Rectal smooth muscle tissue (tissue), 1 donor: Measurements from ENCODE around the gene NOVA1.

Source experiments
- H3K27ac ChIP-seq: one replicate; pipeline ENCODE4 v1.7.0; 2013; ENCODE audit warnings: low read depth, low read length, inconsistent platforms
- H3K27me3 ChIP-seq: one replicate; pipeline ENCODE4 v1.7.0; 2013; ENCODE audit warnings: low read length; ENCODE audit not compliant: control insufficient read depth, insufficient read depth
- H3K36me3 ChIP-seq: one replicate; pipeline ENCODE4 v1.7.0; 2013; ENCODE audit warnings: low read length; ENCODE audit not compliant: control insufficient read depth, insufficient read depth
- H3K4me1 ChIP-seq: one replicate; pipeline ENCODE4 v1.7.0; 2013; ENCODE audit warnings: low read length; ENCODE audit not compliant: control insufficient read depth, insufficient read depth
- H3K4me3 ChIP-seq: one replicate; pipeline ENCODE4 v1.7.0; 2013; ENCODE audit warnings: low read length
- H3K9ac ChIP-seq: one replicate; pipeline ENCODE4 v1.7.0; 2013; ENCODE audit warnings: low read length

NOVA1 gene

DNA sequence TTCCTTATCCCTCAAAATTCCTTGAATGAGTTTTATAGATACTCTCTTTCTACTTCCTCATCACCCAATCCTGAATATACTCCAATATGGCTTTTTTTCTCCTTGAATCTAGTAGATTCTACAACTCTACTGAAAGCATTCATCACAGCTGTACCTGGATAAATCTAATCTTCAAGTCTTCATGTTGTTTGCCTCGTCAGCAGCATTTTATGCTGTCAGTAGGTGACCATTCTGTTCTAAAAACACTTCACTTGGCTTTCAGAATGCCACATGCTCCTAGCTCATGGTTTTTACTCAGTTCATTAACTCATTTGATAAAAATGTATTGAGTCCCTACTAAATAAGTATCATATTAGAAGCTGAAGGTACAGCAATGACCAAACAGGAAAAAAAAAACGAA lies 113.3 kb downstream of the NOVA1 start:
- Histone ChIP-seq H3K36me3 (no peaks in the 10 kb centered on the region), H3K4me3 (no peak overlapping the region), H3K9ac (no peak overlapping the region), H3K27me3 (no peaks in the 10 kb centered on the region), H3K4me1 (no peaks in the 10 kb centered on the region), H3K27ac (no peak overlapping the region)

DNA sequence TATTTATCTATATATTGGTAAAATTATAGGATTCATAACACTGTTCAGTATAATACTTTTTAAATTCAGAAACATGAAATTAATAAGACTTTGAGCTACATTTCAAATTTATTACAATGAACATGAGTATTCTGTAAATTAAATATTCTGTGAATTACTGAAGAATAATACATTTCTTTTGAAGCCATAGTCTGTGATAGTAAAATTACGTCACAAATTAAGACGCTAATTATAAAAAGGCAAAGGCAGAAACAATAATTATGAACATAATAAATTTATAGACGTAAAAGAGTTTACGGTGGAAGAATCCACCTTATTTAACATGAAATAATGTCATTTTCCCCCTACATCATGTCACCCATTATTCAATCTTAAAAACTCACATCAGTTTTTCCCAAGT lies 118.9 kb downstream of the NOVA1 start:
- Histone ChIP-seq H3K4me3 (no peak overlapping the region), H3K27ac (no peak overlapping the region), H3K27me3 (no peaks in the 10 kb centered on the region), H3K4me1 (no peaks in the 10 kb centered on the region), H3K36me3 (no peaks in the 10 kb centered on the region), H3K9ac (no peak overlapping the region)

DNA sequence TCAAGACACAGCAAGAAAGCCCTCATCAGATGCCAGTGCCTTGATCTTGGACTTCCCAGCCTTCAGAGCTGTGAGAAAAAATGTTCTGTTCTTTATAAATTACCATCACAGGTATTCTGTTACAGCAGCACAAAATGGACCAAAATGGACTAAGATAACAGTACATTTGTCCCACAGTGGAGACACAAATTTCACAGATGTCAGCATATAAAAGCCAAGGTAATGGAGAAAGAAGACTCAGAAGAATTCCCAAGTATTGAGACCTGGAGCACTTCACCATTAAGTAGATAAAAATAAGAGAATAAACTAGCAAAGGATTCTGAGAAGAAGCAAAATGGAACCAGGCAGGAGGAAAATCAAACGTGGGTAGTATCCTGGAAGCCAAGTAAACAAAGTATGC lies 131.0 kb downstream of the NOVA1 start:
- no peak overlapping the region for H3K9ac ChIP-seq
- no peak overlapping the region for H3K4me3 ChIP-seq
- no peak overlapping the region for H3K27ac ChIP-seq
- no peaks in the 10 kb centered on the region for H3K4me1 ChIP-seq
- H3K27me3 ChIP-seq, result no peaks in the 10 kb centered on the region
- H3K36me3 ChIP-seq, result no peaks in the 10 kb centered on the region

DNA sequence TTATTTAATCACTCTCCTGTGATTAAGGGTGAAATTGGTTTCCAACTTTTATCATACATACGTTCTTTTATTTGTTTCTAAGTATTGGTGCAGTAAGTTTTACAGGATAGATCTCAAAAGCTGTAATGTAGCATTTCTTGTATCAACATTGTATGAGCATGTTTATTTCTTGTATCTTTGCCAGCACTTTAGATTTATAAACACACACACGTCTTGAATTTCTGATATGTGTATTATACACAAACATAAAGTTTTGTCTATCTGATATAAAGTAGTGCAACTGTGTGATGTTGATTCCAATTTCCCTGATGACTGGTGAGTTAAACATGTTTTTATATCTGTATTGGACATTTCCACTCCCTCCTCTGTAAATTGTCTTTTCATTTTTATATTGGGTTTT lies 134.7 kb downstream of the NOVA1 start:
- Histone ChIP-seq H3K4me1 (no peaks in the 10 kb centered on the region), H3K36me3 (no peaks in the 10 kb centered on the region), H3K27me3 (no peaks in the 10 kb centered on the region), H3K27ac (no peak overlapping the region), H3K9ac (no peak overlapping the region), H3K4me3 (no peak overlapping the region)

DNA sequence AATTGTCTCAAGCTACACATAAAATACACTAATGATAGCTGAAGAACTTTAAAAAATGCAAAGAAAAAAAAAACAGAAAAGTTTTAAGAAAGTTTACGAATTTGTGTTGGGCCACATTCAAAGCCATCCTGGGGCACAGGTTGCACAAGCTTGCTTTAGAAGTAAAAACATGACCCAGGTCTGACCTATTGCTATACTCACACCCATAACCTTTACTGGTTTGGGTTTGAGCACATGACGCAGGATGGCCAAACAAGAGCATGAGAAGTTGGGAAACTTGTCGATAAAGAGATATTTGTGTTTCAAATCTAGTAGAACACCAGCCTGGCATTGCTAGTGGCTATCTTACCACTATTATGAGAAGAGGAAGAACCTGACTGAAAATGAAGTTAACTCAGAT lies 143.7 kb downstream of the NOVA1 start:
- Histone ChIP-seq H3K9ac (no peak overlapping the region), H3K27ac (no peak overlapping the region), H3K4me3 (no peak overlapping the region), H3K27me3 (no peaks in the 10 kb centered on the region), H3K36me3 (no peaks in the 10 kb centered on the region), H3K4me1 (no peaks in the 10 kb centered on the region)

DNA sequence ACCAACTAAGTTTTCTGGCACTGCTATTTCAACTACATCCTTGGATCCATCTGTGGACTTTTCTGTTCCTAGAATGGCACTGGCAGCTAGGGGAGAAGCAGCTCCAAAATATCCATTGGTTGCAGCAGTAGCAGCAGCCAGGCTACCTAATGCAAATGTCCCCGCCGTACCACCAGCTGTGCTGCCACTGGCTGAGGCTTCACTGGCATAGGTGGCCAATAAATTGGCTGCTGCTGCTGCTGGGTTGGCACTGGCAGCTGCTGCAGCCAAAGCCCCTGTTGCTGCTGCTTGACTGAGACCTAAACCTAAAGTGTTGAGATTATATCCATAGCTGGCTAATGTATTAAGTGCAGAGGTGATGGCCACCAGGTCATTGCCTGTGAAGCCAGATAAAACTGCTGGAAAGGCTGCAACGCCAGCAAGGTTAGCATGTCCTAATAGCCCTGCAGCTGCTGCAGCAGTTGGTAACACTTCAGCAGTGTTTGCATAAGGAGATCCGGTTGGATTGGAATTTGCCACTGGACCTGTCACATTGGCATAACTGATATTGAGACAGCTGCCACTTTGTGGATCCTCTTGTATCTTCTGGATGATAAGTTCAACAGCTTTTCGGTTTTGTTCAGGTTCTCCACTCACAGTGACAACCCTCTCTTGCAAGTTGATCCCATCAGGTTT lies 149.5 kb downstream of the NOVA1 start:
- Histone ChIP-seq H3K9ac (no peak overlapping the region), H3K27me3 (no peaks in the 10 kb centered on the region), H3K27ac (no peak overlapping the region), H3K36me3 (no peaks in the 10 kb centered on the region), H3K4me1 (no peaks in the 10 kb centered on the region), H3K4me3 (no peak overlapping the region)

DNA sequence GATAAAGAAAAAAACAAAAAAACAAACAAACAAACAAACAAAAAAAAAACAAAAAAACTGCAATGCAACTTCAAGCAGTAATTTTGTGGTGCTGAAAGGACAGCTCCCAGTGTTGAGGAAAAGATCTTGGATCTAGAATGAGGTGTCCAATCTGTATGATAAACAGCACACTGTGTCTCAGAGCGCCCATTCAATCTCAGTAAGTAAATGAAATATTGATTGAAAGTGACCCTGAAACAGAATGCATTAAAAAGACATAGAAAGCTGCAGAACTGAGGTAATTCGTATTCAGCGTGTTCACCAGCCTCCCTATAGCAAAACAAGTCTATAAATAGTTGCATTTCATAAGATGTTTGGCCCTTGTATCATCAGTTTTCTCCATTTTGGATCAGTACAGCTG lies 153.0 kb downstream of the NOVA1 start:
- Histone ChIP-seq H3K36me3 (no peaks in the 10 kb centered on the region), H3K9ac (no peak overlapping the region), H3K27me3 (no peaks in the 10 kb centered on the region), H3K27ac (no peak overlapping the region), H3K4me1 (no peaks in the 10 kb centered on the region), H3K4me3 (no peak overlapping the region)

DNA sequence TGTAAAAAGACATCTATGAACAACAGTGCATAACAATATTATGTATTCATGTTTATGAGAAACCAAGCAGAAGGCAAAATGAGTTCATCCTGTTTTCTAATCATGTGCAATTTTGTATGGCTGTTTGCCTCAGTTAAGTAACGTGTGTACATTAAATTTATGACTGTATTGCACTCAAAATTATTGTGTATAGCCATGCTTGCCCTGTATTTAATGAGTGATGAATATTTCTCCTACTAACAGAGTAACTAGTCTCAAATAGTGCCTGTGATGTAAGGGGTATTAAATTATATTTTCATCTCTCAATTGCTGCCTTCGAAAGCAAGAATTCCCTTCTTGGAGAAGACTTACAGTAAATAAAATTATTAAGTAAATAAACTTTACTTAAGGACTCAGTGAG lies 154.2 kb downstream of the NOVA1 start:
- no peak overlapping the region for H3K4me3 ChIP-seq
- no peaks in the 10 kb centered on the region for H3K36me3 ChIP-seq
- H3K27me3 ChIP-seq, result no peaks in the 10 kb centered on the region
- no peak overlapping the region for H3K27ac ChIP-seq
- no peak overlapping the region for H3K9ac ChIP-seq
- no peaks in the 10 kb centered on the region for H3K4me1 ChIP-seq

DNA sequence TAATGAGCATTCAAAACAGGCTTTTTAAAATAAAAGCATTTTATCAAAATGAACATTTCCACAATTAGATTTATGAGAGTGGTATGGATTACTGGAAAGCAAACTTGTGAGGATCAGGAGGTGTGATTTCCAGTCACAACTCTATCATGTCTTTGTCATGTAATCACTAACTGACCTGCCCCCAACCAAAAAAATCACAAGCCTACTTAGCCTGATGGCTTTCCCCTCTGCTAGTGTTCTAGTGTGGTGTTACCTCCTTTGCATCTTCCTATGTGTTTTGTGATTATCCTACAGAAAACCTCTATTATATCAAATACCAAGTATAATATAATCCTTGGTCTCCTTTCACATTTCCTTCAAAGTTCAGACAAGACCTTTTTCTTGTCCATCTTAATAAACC lies 168.6 kb downstream of the NOVA1 start:
- Histone ChIP-seq H3K4me3 (no peak overlapping the region), H3K27ac (no peak overlapping the region), H3K27me3 (no peaks in the 10 kb centered on the region), H3K4me1 (no peaks in the 10 kb centered on the region), H3K36me3 (no peaks in the 10 kb centered on the region), H3K9ac (no peak overlapping the region)

DNA sequence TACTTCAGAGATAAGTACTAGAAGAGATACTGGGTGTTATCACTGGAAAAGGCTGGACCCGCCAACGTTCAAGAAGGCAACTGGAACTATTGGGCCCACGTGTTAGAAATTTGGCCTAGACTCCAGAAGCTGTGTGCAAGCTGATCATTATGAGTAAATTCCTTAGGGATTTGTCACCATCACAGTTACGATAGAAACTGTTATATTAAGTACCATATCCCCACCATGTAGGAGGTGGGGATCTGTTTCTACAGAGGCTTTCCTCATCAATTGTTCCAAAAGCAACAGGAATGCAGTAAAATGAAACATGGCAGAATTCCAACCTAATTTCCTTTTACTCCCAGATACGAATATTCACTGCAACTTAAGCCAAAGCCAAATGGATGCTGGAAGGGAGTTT lies 170.7 kb downstream of the NOVA1 start:
- Histone ChIP-seq H3K4me1 (no peaks in the 10 kb centered on the region), H3K36me3 (no peaks in the 10 kb centered on the region), H3K9ac (no peak overlapping the region), H3K27me3 (no peaks in the 10 kb centered on the region), H3K4me3 (no peak overlapping the region), H3K27ac (no peak overlapping the region)

DNA sequence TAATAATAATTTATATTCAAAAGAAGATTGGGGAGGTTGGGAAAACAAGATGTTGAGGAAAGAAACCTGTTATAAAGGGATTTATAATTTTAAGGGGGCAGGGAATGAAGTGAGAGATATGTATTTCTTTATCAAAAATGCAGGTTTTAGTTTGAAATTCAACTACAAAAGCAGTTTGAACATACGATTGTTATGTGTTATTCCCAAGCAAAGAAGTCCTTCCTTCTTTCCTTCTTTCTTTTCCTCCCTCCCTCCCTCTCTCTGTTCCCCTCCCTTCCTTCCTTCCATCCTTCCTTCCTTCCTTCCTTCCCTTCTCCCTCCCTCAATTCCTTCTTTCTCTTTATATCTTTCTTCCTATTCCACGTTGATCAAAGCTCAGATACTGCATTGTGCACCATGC lies 173.3 kb downstream of the NOVA1 start:
- no peak overlapping the region for H3K4me3 ChIP-seq
- no peaks in the 10 kb centered on the region for H3K36me3 ChIP-seq
- peaks cover under 1% of the 10 kb centered on the region for H3K4me1 ChIP-seq
- H3K27me3 ChIP-seq, result no peaks in the 10 kb centered on the region
- no peak overlapping the region for H3K27ac ChIP-seq
- no peak overlapping the region for H3K9ac ChIP-seq

DNA sequence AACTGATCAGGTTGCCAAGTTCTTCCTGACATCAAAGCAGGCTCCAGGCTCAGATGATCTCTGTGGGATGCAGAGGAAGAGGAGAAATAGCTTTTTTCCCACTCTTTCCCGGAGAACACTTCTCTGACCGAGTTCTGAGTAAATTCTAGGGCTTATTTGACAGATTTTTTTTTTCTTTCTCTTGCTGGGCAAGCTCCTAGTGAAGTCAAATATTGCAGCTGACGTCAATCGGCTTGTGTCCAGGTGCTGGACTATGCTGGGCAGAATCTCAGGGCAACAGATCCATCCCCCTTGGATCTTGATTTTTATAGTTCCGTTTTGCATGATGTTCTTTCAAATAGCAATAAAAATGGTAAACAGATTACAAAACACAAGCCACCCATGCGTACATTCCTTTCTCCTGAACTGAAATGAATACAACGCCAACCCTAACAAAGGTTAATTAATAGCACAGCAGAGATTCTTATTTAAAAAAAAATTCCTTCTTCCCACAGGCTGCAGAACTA lies 182.2 kb downstream of the NOVA1 start:
- no peak overlapping the region for H3K4me3 ChIP-seq
- peaks cover 17% of the 10 kb centered on the region for H3K4me1 ChIP-seq
- H3K36me3 ChIP-seq, result no peaks in the 10 kb centered on the region
- H3K27ac ChIP-seq, result no peak overlapping the region
- no peak overlapping the region for H3K9ac ChIP-seq
- H3K27me3 ChIP-seq, result no peaks in the 10 kb centered on the region

DNA sequence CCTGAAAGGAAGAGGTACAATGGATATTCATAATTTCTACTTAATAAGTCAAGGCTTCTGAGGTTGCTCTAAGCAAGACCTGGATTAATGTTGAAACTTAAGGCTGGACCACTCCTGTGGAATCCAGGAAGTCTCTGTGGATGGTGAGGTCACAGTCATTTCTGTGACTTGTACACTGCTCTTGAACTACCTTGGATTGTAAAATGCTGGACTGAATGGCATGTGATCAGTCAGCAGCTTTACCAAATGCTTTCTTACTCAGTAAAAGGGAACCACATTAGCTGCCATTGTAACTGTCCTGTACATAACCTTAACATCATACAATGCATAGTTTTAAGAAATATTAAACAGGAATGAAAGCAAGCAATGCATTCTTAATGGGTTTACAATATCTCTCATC lies 182.9 kb downstream of the NOVA1 start:
- peaks cover 17% of the 10 kb centered on the region for H3K4me1 ChIP-seq
- no peak overlapping the region for H3K4me3 ChIP-seq
- no peaks in the 10 kb centered on the region for H3K36me3 ChIP-seq
- H3K27me3 ChIP-seq, result no peaks in the 10 kb centered on the region
- no peak overlapping the region for H3K9ac ChIP-seq
- peak overlapping the region; percentile 1 for H3K27ac ChIP-seq
